Endothelial cell (in vitro differentiated cells): ENCODE results near the gene SMARCC1. TPM values are rescaled to one million over a fixed set of nuclear protein-coding genes. Genes with fewer than 3 reads are reported as not detected.

Source experiments
- DNase-seq: peaks from one replicate; pipeline ENCODE4 v3.0.0; 2021; ENCODE audit warnings: low spot score
- H3K27ac Mint-ChIP-seq: one replicate; pipeline ENCODE4 v1.8.0; 2021; ENCODE audit warnings: mixed read lengths, inconsistent platforms; ENCODE audit not compliant: unreplicated experiment
- H3K27me3 Mint-ChIP-seq: one replicate; pipeline ENCODE4 v1.8.0; 2021; ENCODE audit warnings: mild to moderate bottlenecking, moderate library complexity, mixed read lengths, inconsistent platforms; ENCODE audit not compliant: unreplicated experiment
- H3K36me3 Mint-ChIP-seq: one replicate; pipeline ENCODE4 v1.8.0; 2021; ENCODE audit warnings: mild to moderate bottlenecking, low read depth, mixed read lengths, inconsistent platforms; ENCODE audit not compliant: unreplicated experiment
- H3K4me1 Mint-ChIP-seq: one replicate; pipeline ENCODE4 v1.8.0; 2021; ENCODE audit warnings: mild to moderate bottlenecking, mixed read lengths, inconsistent platforms; ENCODE audit not compliant: unreplicated experiment
- H3K4me3 Mint-ChIP-seq: one replicate; pipeline ENCODE4 v1.8.0; 2021; ENCODE audit warnings: mild to moderate bottlenecking, mixed read lengths, inconsistent platforms; ENCODE audit not compliant: unreplicated experiment
- H3K9me3 Mint-ChIP-seq: one replicate; pipeline ENCODE4 v1.8.0; 2021; ENCODE audit warnings: mixed read lengths, inconsistent platforms; ENCODE audit not compliant: unreplicated experiment
- CTCF ChIP-seq: fragments of 200-600 bp; sonication (generic); IDR thresholded peaks from one replicate; pipeline ENCODE4 v1.5.0; 2021; ENCODE audit warnings: antibody characterized with exemption; ENCODE audit not compliant: unreplicated experiment
- total RNA-seq: library from RNA; stranded (reverse); fragmentation: NEBNext Ultra II Directional; extraction: Animal tissue kit (Norgen Biotek cat#: 25700); gene quantifications from one replicate; pipeline ENCODE4 v1.2.1, GENCODE V29; 2021; ENCODE audit not compliant: unreplicated experiment

Gene SMARCC1
- total RNA-seq, 1 donor from 2014 or later, result 138 TPM

- H3K4me3 Mint-ChIP-seq, result no peak overlapping the region
- no peaks in the 10 kb centered on the region for H3K27me3 Mint-ChIP-seq
- H3K9me3 Mint-ChIP-seq, result no peaks in the 10 kb centered on the region
- H3K27ac Mint-ChIP-seq, result no peak overlapping the region
- no peaks in the 10 kb centered on the region for H3K4me1 Mint-ChIP-seq
- TF ChIP-seq CTCF, result no peak
- DNase-seq, result no peak
- H3K36me3 Mint-ChIP-seq, result peaks cover 32% of the 10 kb centered on the region
These were observed 112.5 kb downstream of the SMARCC1 start for GRCh38 chr3:47669026-47669749.

GRCh38 chr3:47666118-47666517 is 115.6 kb downstream of the SMARCC1 start:
- peaks cover 24% of the 10 kb centered on the region for H3K36me3 Mint-ChIP-seq
- no peak for TF ChIP-seq CTCF
- H3K4me3 Mint-ChIP-seq, result no peak overlapping the region
- no peak overlapping the region for H3K27ac Mint-ChIP-seq
- no peaks in the 10 kb centered on the region for H3K4me1 Mint-ChIP-seq
- H3K27me3 Mint-ChIP-seq, result peaks cover 2% of the 10 kb centered on the region
- H3K9me3 Mint-ChIP-seq, result no peaks in the 10 kb centered on the region
- no peak for DNase-seq

GRCh38 chr3:47664519-47664918 is 117.2 kb downstream of the SMARCC1 start:
- no peaks in the 10 kb centered on the region for H3K9me3 Mint-ChIP-seq
- no peak for DNase-seq
- no peak for TF ChIP-seq CTCF
- H3K27me3 Mint-ChIP-seq, result peaks cover 2% of the 10 kb centered on the region
- no peak overlapping the region for H3K4me3 Mint-ChIP-seq
- H3K27ac Mint-ChIP-seq, result no peak overlapping the region
- H3K4me1 Mint-ChIP-seq, result no peaks in the 10 kb centered on the region
- peaks cover 35% of the 10 kb centered on the region for H3K36me3 Mint-ChIP-seq

- no peak for DNase-seq
- Mint-ChIP-seq H3K27me3 (peaks cover 2% of the 10 kb centered on the region), H3K9me3 (no peaks in the 10 kb centered on the region), H3K27ac (no peak overlapping the region), H3K36me3 (peaks cover 37% of the 10 kb centered on the region), H3K4me3 (no peak overlapping the region), H3K4me1 (no peaks in the 10 kb centered on the region)
- TF ChIP-seq CTCF, result no peak
These were observed 118.0 kb downstream of the SMARCC1 start for GRCh38 chr3:47663630-47664240.

DNA sequence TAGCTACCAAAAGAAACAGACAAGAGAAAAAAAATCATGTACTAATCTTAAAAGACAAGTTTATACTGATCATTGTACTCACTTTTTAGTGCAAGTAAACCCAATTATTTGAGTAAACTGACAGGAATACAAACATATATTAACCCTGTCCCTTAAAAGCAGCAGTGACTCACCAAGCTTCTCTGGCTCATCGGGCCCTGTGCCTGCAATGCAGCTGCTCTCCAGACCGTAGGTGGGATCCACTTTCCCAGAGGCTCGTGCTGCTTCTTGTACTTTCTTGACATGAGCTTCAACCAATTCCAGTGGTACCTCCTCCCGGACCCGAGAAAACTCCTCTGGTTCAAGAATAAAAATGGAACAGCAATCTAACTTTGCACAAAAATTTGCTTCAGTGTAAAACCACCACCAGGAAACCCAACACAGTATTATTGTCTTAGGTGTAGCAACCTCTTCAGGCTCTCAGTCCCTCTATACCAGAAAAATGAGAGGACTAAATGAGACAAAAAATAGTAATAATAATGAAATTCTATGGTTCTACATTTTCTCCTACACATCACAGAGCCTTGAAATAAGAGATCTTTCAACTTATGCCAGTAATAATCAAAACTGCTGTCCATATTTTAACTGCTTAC is 120.5 kb downstream of the SMARCC1 start:
- DNase-seq, result no peak
- H3K36me3 Mint-ChIP-seq, result peaks cover 53% of the 10 kb centered on the region
- TF ChIP-seq CTCF, result no peak
- peaks cover 4% of the 10 kb centered on the region for H3K27me3 Mint-ChIP-seq
- no peaks in the 10 kb centered on the region for H3K4me1 Mint-ChIP-seq
- no peaks in the 10 kb centered on the region for H3K9me3 Mint-ChIP-seq
- no peak overlapping the region for H3K27ac Mint-ChIP-seq
- no peak overlapping the region for H3K4me3 Mint-ChIP-seq
